Urinary bladder (tissue), 4 donors: Measurements from ENCODE around the gene ADH1A. TPM values are rescaled to one million over a fixed set of nuclear protein-coding genes. Genes with fewer than 3 reads are reported as not detected.

Experiments
- DNase-seq: peaks from one replicate; pipeline ENCODE4 v3.0.0-alpha.2; 2015; ENCODE audit errors: extremely low spot score
- H3K27ac ChIP-seq: one replicate; pipeline ENCODE4 v1.5.1; 2013; ENCODE audit warnings: low read depth, mild to moderate bottlenecking, moderate library complexity
- H3K36me3 ChIP-seq: one replicate; pipeline ENCODE4 v1.6.1; 2013; ENCODE audit warnings: mild to moderate bottlenecking, moderate library complexity; ENCODE audit not compliant: insufficient read depth
- H3K4me1 ChIP-seq: one replicate; pipeline ENCODE4 v1.6.1; 2013; ENCODE audit warnings: mild to moderate bottlenecking, moderate library complexity; ENCODE audit not compliant: insufficient read depth
- H3K4me3 ChIP-seq: one replicate; pipeline ENCODE4 v1.5.1; 2013; ENCODE audit warnings: low read depth, low read length
- WGBS: extraction: QIAGEN DNeasy Blood & Tissue Kit; methylation state at CpG from one replicate; pipeline ENCODE4 v1.1.7; 2013; 5-methylcytosine and 5-hydroxymethylcytosine counted together
- polyA plus RNA-seq: library from polyadenylated mRNA; stranded (reverse); fragments of 200-250 nt; gene quantifications from one replicate; pipeline ENCODE4 v1.2.3, GENCODE V29; 2013
- total RNA-seq: library from RNA; depleted of rRNA; stranded (reverse); fragments of >200 nt; gene quantifications from one replicate; pipeline ENCODE4 v1.2.3, GENCODE V29; 2014
- donor health status: healthy with polysubstance abuse.
- donor health status: healthy.

Gene ADH1A
- total and polyA plus RNA-seq, 2 donors = 0.08 TPM; not detected in 1

- Histone ChIP-seq H3K36me3 (peaks cover 5% of the 10 kb centered on the region), H3K4me1 (no peaks in the 10 kb centered on the region), H3K4me3 (no peak overlapping the region), H3K27ac (no peak overlapping the region)
- DNase-seq = no peak
- WGBS = 86% methylated on average over 1 of the region's 1 CpG
Observed at GRCh38 chr4:99314211-99314610, 23.4 kb upstream of the ADH1A start.

GRCh38 chr4:99310389-99310788, 19.6 kb upstream of the ADH1A start:
- no peak for DNase-seq
- H3K36me3 ChIP-seq = peaks cover 3% of the 10 kb centered on the region
- no peak overlapping the region for H3K4me3 ChIP-seq
- 74% methylated on average over 2 of the region's 2 CpGs for WGBS
- no peaks in the 10 kb centered on the region for H3K4me1 ChIP-seq
- H3K27ac ChIP-seq = no peak overlapping the region

GRCh38 chr4:99305638-99306400, 15.0 kb upstream of the ADH1A start:
- no peak overlapping the region for H3K27ac ChIP-seq
- no peak for DNase-seq

GRCh38 chr4:99301376-99302164, 10.8 kb upstream of the ADH1A start:
- Histone ChIP-seq H3K36me3 (no peaks in the 10 kb centered on the region), H3K4me1 (no peaks in the 10 kb centered on the region), H3K4me3 (no peak overlapping the region), H3K27ac (peak overlapping the region; percentile 63)
- no peak for DNase-seq
- WGBS = 79% methylated on average over 7 of the region's 7 CpGs

More at GRCh38 chr4:99305638-99306400, 15.0 kb upstream of the ADH1A start:
- WGBS = 91% methylated on average over 11 of the region's 11 CpGs
- H3K4me1 ChIP-seq = no peaks in the 10 kb centered on the region
- H3K4me3 ChIP-seq = no peak overlapping the region
- peaks cover 3% of the 10 kb centered on the region for H3K36me3 ChIP-seq

GRCh38 chr4:99300934-99301333, 10.1 kb upstream of the ADH1A start:
- 22% methylated on average over 4 of the region's 4 CpGs for WGBS

GRCh38 chr4:99293357-99293756, 2.6 kb upstream of the ADH1A start:
- 89% methylated on average over 5 of the region's 5 CpGs for WGBS

More at GRCh38 chr4:99300934-99301333, 10.1 kb upstream of the ADH1A start:
- H3K27ac ChIP-seq = no peak overlapping the region
- H3K4me3 ChIP-seq = no peak overlapping the region
- DNase-seq = peak; percentile 84
- no peaks in the 10 kb centered on the region for H3K36me3 ChIP-seq
- H3K4me1 ChIP-seq = no peaks in the 10 kb centered on the region

GRCh38 chr4:99285387-99285786, 5.4 kb downstream of the ADH1A start:
- peaks cover 2% of the 10 kb centered on the region for H3K36me3 ChIP-seq
- no peak for DNase-seq
- no peak overlapping the region for H3K27ac ChIP-seq
- H3K4me3 ChIP-seq = no peak overlapping the region
- H3K4me1 ChIP-seq = no peaks in the 10 kb centered on the region

More at GRCh38 chr4:99293357-99293756, 2.6 kb upstream of the ADH1A start:
- Histone ChIP-seq H3K36me3 (no peaks in the 10 kb centered on the region), H3K4me1 (no peaks in the 10 kb centered on the region), H3K4me3 (no peak overlapping the region), H3K27ac (no peak overlapping the region)
- DNase-seq = no peak

GRCh38 chr4:99282731-99283130, 8.1 kb downstream of the ADH1A start:
- WGBS = 71% methylated on average over 2 of the region's 2 CpGs
- H3K36me3 ChIP-seq = peaks cover 2% of the 10 kb centered on the region
- H3K27ac ChIP-seq = no peak overlapping the region
- DNase-seq = no peak
- H3K4me1 ChIP-seq = no peaks in the 10 kb centered on the region
- no peak overlapping the region for H3K4me3 ChIP-seq

- DNase-seq = no peak
- WGBS = 87% methylated on average over 5 of the region's 5 CpGs
Observed at GRCh38 chr4:99281261-99281660, 9.5 kb downstream of the ADH1A start.

GRCh38 chr4:99276417-99276816, 14.4 kb downstream of the ADH1A start:
- Histone ChIP-seq H3K27ac (no peak overlapping the region), H3K36me3 (no peaks in the 10 kb centered on the region), H3K4me1 (no peaks in the 10 kb centered on the region), H3K4me3 (no peak overlapping the region)
- WGBS = 64% methylated on average over 2 of the region's 2 CpGs
- no peak for DNase-seq

More at GRCh38 chr4:99281261-99281660, 9.5 kb downstream of the ADH1A start:
- no peak overlapping the region for H3K4me3 ChIP-seq
- H3K27ac ChIP-seq = no peak overlapping the region
- peaks cover 2% of the 10 kb centered on the region for H3K36me3 ChIP-seq
- no peaks in the 10 kb centered on the region for H3K4me1 ChIP-seq

GRCh38 chr4:99275885-99276284, 14.9 kb downstream of the ADH1A start:
- Histone ChIP-seq H3K4me1 (no peaks in the 10 kb centered on the region), H3K27ac (no peak overlapping the region), H3K36me3 (no peaks in the 10 kb centered on the region), H3K4me3 (no peak overlapping the region)
- DNase-seq = no peak
- WGBS = 84% methylated on average over 3 of the region's 3 CpGs

- Histone ChIP-seq H3K36me3 (no peaks in the 10 kb centered on the region), H3K27ac (no peak overlapping the region), H3K4me1 (no peaks in the 10 kb centered on the region), H3K4me3 (no peak overlapping the region)
- 95% methylated on average over 5 of the region's 5 CpGs for WGBS
- no peak for DNase-seq
Observed at GRCh38 chr4:99275050-99275449, 15.7 kb downstream of the ADH1A start.

- 79% methylated on average over 2 of the region's 2 CpGs for WGBS
- DNase-seq = no peak
- Histone ChIP-seq H3K36me3 (no peaks in the 10 kb centered on the region), H3K4me3 (no peak overlapping the region), H3K27ac (no peak overlapping the region), H3K4me1 (no peaks in the 10 kb centered on the region)
Observed at GRCh38 chr4:99273704-99274103, 17.1 kb downstream of the ADH1A start.

- H3K4me3 ChIP-seq = no peak overlapping the region
- H3K27ac ChIP-seq = no peak overlapping the region
- no peaks in the 10 kb centered on the region for H3K36me3 ChIP-seq
- no peaks in the 10 kb centered on the region for H3K4me1 ChIP-seq
- DNase-seq = no peak
Observed at GRCh38 chr4:99264927-99265326, 25.9 kb downstream of the ADH1A start.
